ENCODE measurements around the gene FUOM. TPM values are rescaled to one million over a fixed set of nuclear protein-coding genes. Genes with fewer than 3 reads are reported as not detected.
"Not testable (repeated sequence)": the region's sequence is repeated elsewhere in the genome, so short reads cannot be mapped to it uniquely, and the experiment has no call there.

FUOM gene
- total RNA-seq, 1 experiment from 2014 or later = 41.8 TPM

- H3K4me2 ChIP-seq (ENCODE audit: insufficient read depth, insufficient read length, low read length) = no peak overlapping the region
Measured at GRCh38 chr10:133324198-133324792, 33.5 kb downstream of the FUOM start.

GRCh38 chr10:133322064-133322709, 35.6 kb downstream of the FUOM start:
- not testable (repeated sequence) for H4K5ac ChIP-seq (ENCODE audit: insufficient read length, low read depth, low read length); H4K20me1 ChIP-seq (ENCODE audit: control insufficient read depth, insufficient read depth, insufficient read length); H3K4me3 Mint-ChIP-seq; H3K56ac ChIP-seq (ENCODE audit: insufficient read length, low read depth, low read length); H2BK12ac ChIP-seq (ENCODE audit: insufficient read length, low read depth, low read length); H4K8ac ChIP-seq (replicated peaks; ENCODE audit: insufficient read length, low read depth, low read length); H3K4me1 ChIP-seq (ENCODE audit: insufficient read depth, low read length); H3K9ac ChIP-seq (ENCODE audit: extremely low read depth, insufficient read length, low read length); H3K36me3 Mint-ChIP-seq (ENCODE audit: insufficient read depth in 1 of 3, low read depth in 3 of 3); H3K14ac ChIP-seq (ENCODE audit: insufficient read depth, low read length); H3K4ac ChIP-seq (ENCODE audit: low read depth, low read length); H3T11ph ChIP-seq (ENCODE audit: low read length); H3K9me3 Mint-ChIP-seq; H2BK5ac ChIP-seq (ENCODE audit: insufficient read length, low read length); H3K9me3 ChIP-seq (ENCODE audit: control insufficient read depth, low read depth, low read length); H3K27ac Mint-ChIP-seq; H2BK120ac ChIP-seq (ENCODE audit: low read depth, low read length, poor library complexity, severe bottlenecking); H2AFZ ChIP-seq (ENCODE audit: low read length); H3K4me2 ChIP-seq (ENCODE audit: insufficient read depth, insufficient read length, low read length); H4K91ac ChIP-seq (ENCODE audit: insufficient read length, low read depth, low read length); H2AK5ac ChIP-seq (ENCODE audit: insufficient read length, low read length); H3K79me2 ChIP-seq (ENCODE audit: insufficient read depth, low read length); DNase-seq; H3K79me1 ChIP-seq (ENCODE audit: insufficient read depth, low read depth, low read length, poor library complexity, severe bottlenecking); H3K23ac ChIP-seq (ENCODE audit: insufficient read length, low read depth, low read length); H3K18ac ChIP-seq (ENCODE audit: insufficient read length, low read depth, low read length); H2BK20ac ChIP-seq (ENCODE audit: low read depth, low read length, poor library complexity, severe bottlenecking); H2BK15ac ChIP-seq (ENCODE audit: low read depth, low read length); H3K27ac ChIP-seq (ENCODE audit: insufficient read length, low read depth, low read length)
- no CpG with 5 or more reads among the region's 14 CpGs for WGBS (ENCODE audit: extremely low coverage, insufficient read length, low lambda C conversion rate)
- peaks cover 12% of the 10 kb centered on the region for H3K23me2 ChIP-seq (ENCODE audit: insufficient read length, low read depth, low read length, poor library complexity, severe bottlenecking)
- H3K27me3 ChIP-seq (ENCODE audit: insufficient read depth, low read length) = peaks cover 13% of the 10 kb centered on the region; the same call in 1 of the 2 replicates
- Mint-ChIP-seq H3K4me1 (peaks cover 5 to 18% of the 10 kb centered on the region in 2 experiments), H3K27me3 (ENCODE audit: low read depth) (peaks cover 49% of the 10 kb centered on the region)

More at GRCh38 chr10:133324198-133324792, 33.5 kb downstream of the FUOM start:
- TF ChIP-seq CTCF (conservative IDR thresholded peaks at IDR 0.05) = no peak
- Histone ChIP-seq H4K20me1 (ENCODE audit: control insufficient read depth, insufficient read depth, insufficient read length) (no peaks in the 10 kb centered on the region), H4K91ac (ENCODE audit: insufficient read length, low read depth, low read length) (no peak overlapping the region), H3K79me2 (ENCODE audit: insufficient read depth, low read length) (no peaks in the 10 kb centered on the region), H3K9ac (ENCODE audit: extremely low read depth, insufficient read length, low read length) (no peak overlapping the region), H3K4ac (ENCODE audit: low read depth, low read length) (no peak overlapping the region), H2BK5ac (ENCODE audit: insufficient read length, low read length) (no peak overlapping the region), H2BK12ac (ENCODE audit: insufficient read length, low read depth, low read length) (no peak overlapping the region), H3K79me1 (ENCODE audit: insufficient read depth, low read depth, low read length, poor library complexity, severe bottlenecking) (no peaks in the 10 kb centered on the region), H4K8ac (replicated peaks; ENCODE audit: insufficient read length, low read depth, low read length) (no peak overlapping the region), H2AFZ (ENCODE audit: low read length) (no peak overlapping the region), H3K14ac (ENCODE audit: insufficient read depth, low read length) (no peak overlapping the region), H3K9me3 (ENCODE audit: control insufficient read depth, low read depth, low read length) (no peaks in the 10 kb centered on the region), H3T11ph (ENCODE audit: low read length) (no peak overlapping the region), H2BK120ac (ENCODE audit: low read depth, low read length, poor library complexity, severe bottlenecking) (no peak overlapping the region), H3K23ac (ENCODE audit: insufficient read length, low read depth, low read length) (no peak overlapping the region), H3K18ac (ENCODE audit: insufficient read length, low read depth, low read length) (no peak overlapping the region), H2BK15ac (ENCODE audit: low read depth, low read length) (no peak overlapping the region), H4K5ac (ENCODE audit: insufficient read length, low read depth, low read length) (no peak overlapping the region), H3K23me2 (ENCODE audit: insufficient read length, low read depth, low read length, poor library complexity, severe bottlenecking) (peaks cover 12% of the 10 kb centered on the region), H3K27ac (ENCODE audit: insufficient read length, low read depth, low read length) (no peak overlapping the region), H3K56ac (ENCODE audit: insufficient read length, low read depth, low read length) (no peak overlapping the region), H3K27me3 (ENCODE audit: insufficient read depth, low read length) (peaks cover 14% of the 10 kb centered on the region; the same call in 1 of the 2 replicates), H2BK20ac (ENCODE audit: low read depth, low read length, poor library complexity, severe bottlenecking) (no peak overlapping the region), H3K4me1 (ENCODE audit: insufficient read depth, low read length) (no peaks in the 10 kb centered on the region; the same call in 1 of the 2 replicates), H2AK5ac (ENCODE audit: insufficient read length, low read length) (no peak overlapping the region)
- Mint-ChIP-seq H3K9me3 (peaks cover 5 to 6% of the 10 kb centered on the region in 2 experiments; a peak in 4 of 5 replicates), H3K27ac (no peak overlapping the region), H3K36me3 (ENCODE audit: insufficient read depth in 1 of 3, low read depth in 3 of 3) (no peaks in the 10 kb centered on the region; a peak in 2 of 7 replicates), H3K4me1 (peaks cover 11 to 23% of the 10 kb centered on the region in 2 experiments), H3K27me3 (ENCODE audit: low read depth) (peaks cover 62% of the 10 kb centered on the region), H3K4me3 (no peak overlapping the region)
- DNase-seq = peak; percentile 85
- no CpG with 5 or more reads among the region's 13 CpGs for WGBS (ENCODE audit: extremely low coverage, insufficient read length, low lambda C conversion rate)
